HEK293 (cell line): Measurements from ENCODE around the gene ABHD17A.
A peak's percentile ranks its signal among the peaks of the same experiment; 100 is the strongest.

ENCODE experiments used
- CTCF ChIA-PET: fragments of 350-600 bp; formaldehyde crosslinking; extraction: SDS; loops from one replicate; lab custom pipeline; 2021; ENCODE audit warnings: antibody characterized with exemption; lab: Yijun Ruan, JAX
- POLR2A ChIA-PET: fragments of 300-600 bp; formaldehyde crosslinking; extraction: SDS; loops from one replicate; lab custom pipeline; 2020; ENCODE audit warnings: antibody characterized with exemption, inconsistent platforms; lab: Yijun Ruan, JAX
- H3K27ac ChIP-seq: fragments of 200-500 bp; sonication (Bioruptor generic); 2 replicates; pipeline ENCODE4 v1.5.1; 2014; ENCODE audit warnings: low read depth, low read length, control low read depth, inconsistent platforms; ENCODE audit errors: extremely low read depth
- H3K36me3 ChIP-seq, 2 experiments: fragments of 200-500 bp in 1 of 2; sonication (Bioruptor generic) in 1 of 2; 1 replicate in 1 of 2; 2 replicates in 1 of 2; pipeline ENCODE4 v1.5.1; 2014 to 2017; ENCODE audit warnings: inconsistent platforms in 2 of 2, low read length in 2 of 2; ENCODE audit not compliant: control insufficient read depth in 2 of 2, insufficient read depth in 1 of 2
- H3K4me1 ChIP-seq: fragments of 200-500 bp; sonication (Bioruptor generic); 2 replicates; pipeline ENCODE4 v1.5.1; 2014; ENCODE audit warnings: mild to moderate bottlenecking, low read length, inconsistent platforms; ENCODE audit not compliant: control insufficient read depth, insufficient read depth
- H3K4me3 ChIP-seq: 2 replicates; pipeline ENCODE4 v1.5.1; 2011; ENCODE audit warnings: low read depth, mild to moderate bottlenecking, control low read depth, low read length, moderate library complexity
- H3K9me3 ChIP-seq: fragments of 200-500 bp; sonication (Bioruptor generic); 2 replicates; pipeline ENCODE4 v1.5.1; 2014; ENCODE audit warnings: low read depth, low read length, inconsistent platforms; ENCODE audit not compliant: control insufficient read depth, insufficient read depth
- GLIS2 ChIP-seq: fragments of 450-650 bp; formaldehyde crosslinking; IDR thresholded peaks from 2 replicates; pipeline ENCODE4 v1.5.1; 2016; ENCODE audit warnings: missing biosample characterization, missing genetic modification characterization
- HOXD13 ChIP-seq: sonication (generic); formaldehyde crosslinking; IDR thresholded peaks from 2 replicates; pipeline ENCODE4 v1.8.0; 2022; ENCODE audit warnings: missing genetic modification reagents, borderline replicate concordance
- KLF10 ChIP-seq: fragments of 450-650 bp; IDR thresholded peaks from 2 replicates; pipeline ENCODE4 v1.5.1; 2018; ENCODE audit warnings: missing biosample characterization, mild to moderate bottlenecking, missing genetic modification characterization
- KLF16 ChIP-seq: fragments of 450-650 bp; formaldehyde crosslinking; IDR thresholded peaks from 2 replicates; pipeline ENCODE4 v1.5.1; 2017; ENCODE audit warnings: missing biosample characterization, missing genetic modification characterization
- MZF1 ChIP-seq: fragments of 450-650 bp; formaldehyde crosslinking; IDR thresholded peaks from 2 replicates; pipeline ENCODE4 v1.5.1; 2017; ENCODE audit warnings: missing biosample characterization, missing genetic modification characterization, borderline replicate concordance
- SALL2 ChIP-seq: fragments of 450-650 bp; formaldehyde crosslinking; IDR thresholded peaks from 2 replicates; pipeline ENCODE4 v1.5.0; 2017; ENCODE audit warnings: missing biosample characterization, mild to moderate bottlenecking, missing genetic modification characterization, borderline replicate concordance
- SETDB1 ChIP-seq: IDR thresholded peaks from one replicate; pipeline ENCODE4 v1.6.1; 2017; ENCODE audit warnings: mild to moderate bottlenecking, low read length, moderate library complexity, mixed read lengths; ENCODE audit not compliant: insufficient read length
- SP2 ChIP-seq: fragments of 450-650 bp; formaldehyde crosslinking; IDR thresholded peaks from 2 replicates; pipeline ENCODE4 v1.5.1; 2016; ENCODE audit warnings: missing biosample characterization, missing genetic modification characterization
- SP3 ChIP-seq: fragments of 450-650 bp; formaldehyde crosslinking; IDR thresholded peaks from 2 replicates; pipeline ENCODE4 v1.5.1; 2016; ENCODE audit warnings: missing biosample characterization, missing genetic modification characterization
- ZNF274 ChIP-seq, 2 experiments: fragments of 200-500 bp in 1 of 2; fragments of 450-650 bp in 1 of 2; sonication (Bioruptor generic) in 1 of 2; formaldehyde crosslinking in 1 of 2; IDR thresholded peaks; 2 replicates each; pipeline versions ENCODE4 v1.5.1 to v1.6.1; 2014 to 2016; ENCODE audit warnings: borderline replicate concordance in 1 of 2, inconsistent platforms in 1 of 2, low read length in 1 of 2, missing biosample characterization in 1 of 2, missing genetic modification characterization in 1 of 2
- ZNF335 ChIP-seq: fragments of 450-650 bp; formaldehyde crosslinking; conservative IDR thresholded peaks from 2 replicates; pipeline ENCODE4 v1.5.1; 2016; ENCODE audit warnings: missing biosample characterization, missing genetic modification characterization
- ZNF341 ChIP-seq: fragments of 450-650 bp; formaldehyde crosslinking; IDR thresholded peaks from 2 replicates; pipeline ENCODE4; 2016; ENCODE audit warnings: low read depth, missing biosample characterization, missing genetic modification characterization
- ZNF416 ChIP-seq: fragments of 450-650 bp; formaldehyde crosslinking; IDR thresholded peaks from 2 replicates; pipeline ENCODE4 v1.5.1; 2016; ENCODE audit warnings: missing biosample characterization, missing genetic modification characterization
- ZNF514 ChIP-seq: fragments of 450-650 bp; formaldehyde crosslinking; IDR thresholded peaks from 2 replicates; pipeline ENCODE4 v1.5.1; 2016; ENCODE audit warnings: missing biosample characterization, missing genetic modification characterization
- ZSCAN16 ChIP-seq: fragments of 450-650 bp; formaldehyde crosslinking; IDR thresholded peaks from 2 replicates; pipeline ENCODE4 v1.5.1; 2016; ENCODE audit warnings: missing biosample characterization, missing genetic modification characterization
- TF ChIP-seq, protein P1 (sequence below): fragments of 450-650 bp; formaldehyde crosslinking; IDR thresholded peaks from 2 replicates; pipeline ENCODE4 v1.5.1; 2016; ENCODE audit warnings: missing biosample characterization, missing genetic modification characterization
- TF ChIP-seq, protein P2 (sequence below): fragments of 450-650 bp; formaldehyde crosslinking; IDR thresholded peaks from 2 replicates; pipeline ENCODE4 v1.5.1; 2017; ENCODE audit warnings: missing biosample characterization, mild to moderate bottlenecking, missing genetic modification characterization, moderate library complexity
- TF ChIP-seq, protein P3 (sequence below): fragments of 450-650 bp; formaldehyde crosslinking; IDR thresholded peaks from 2 replicates; pipeline ENCODE4 v1.5.1; 2017; ENCODE audit warnings: missing biosample characterization, missing genetic modification characterization
- TF ChIP-seq, protein P4 (sequence below): fragments of 450-650 bp; formaldehyde crosslinking; IDR thresholded peaks from 2 replicates; pipeline ENCODE4 v1.5.1; 2016; ENCODE audit warnings: missing biosample characterization, missing genetic modification characterization
- TF ChIP-seq, protein P5 (sequence below): fragments of 450-650 bp; formaldehyde crosslinking; IDR thresholded peaks from 2 replicates; pipeline ENCODE4 v1.5.1; 2017; ENCODE audit warnings: missing biosample characterization, missing genetic modification characterization
- TF ChIP-seq, protein P6 (sequence below): fragments of 450-650 bp; formaldehyde crosslinking; IDR thresholded peaks from 2 replicates; pipeline ENCODE4; 2016; ENCODE audit warnings: missing biosample characterization, missing genetic modification characterization

The ABHD17A gene

DNA sequence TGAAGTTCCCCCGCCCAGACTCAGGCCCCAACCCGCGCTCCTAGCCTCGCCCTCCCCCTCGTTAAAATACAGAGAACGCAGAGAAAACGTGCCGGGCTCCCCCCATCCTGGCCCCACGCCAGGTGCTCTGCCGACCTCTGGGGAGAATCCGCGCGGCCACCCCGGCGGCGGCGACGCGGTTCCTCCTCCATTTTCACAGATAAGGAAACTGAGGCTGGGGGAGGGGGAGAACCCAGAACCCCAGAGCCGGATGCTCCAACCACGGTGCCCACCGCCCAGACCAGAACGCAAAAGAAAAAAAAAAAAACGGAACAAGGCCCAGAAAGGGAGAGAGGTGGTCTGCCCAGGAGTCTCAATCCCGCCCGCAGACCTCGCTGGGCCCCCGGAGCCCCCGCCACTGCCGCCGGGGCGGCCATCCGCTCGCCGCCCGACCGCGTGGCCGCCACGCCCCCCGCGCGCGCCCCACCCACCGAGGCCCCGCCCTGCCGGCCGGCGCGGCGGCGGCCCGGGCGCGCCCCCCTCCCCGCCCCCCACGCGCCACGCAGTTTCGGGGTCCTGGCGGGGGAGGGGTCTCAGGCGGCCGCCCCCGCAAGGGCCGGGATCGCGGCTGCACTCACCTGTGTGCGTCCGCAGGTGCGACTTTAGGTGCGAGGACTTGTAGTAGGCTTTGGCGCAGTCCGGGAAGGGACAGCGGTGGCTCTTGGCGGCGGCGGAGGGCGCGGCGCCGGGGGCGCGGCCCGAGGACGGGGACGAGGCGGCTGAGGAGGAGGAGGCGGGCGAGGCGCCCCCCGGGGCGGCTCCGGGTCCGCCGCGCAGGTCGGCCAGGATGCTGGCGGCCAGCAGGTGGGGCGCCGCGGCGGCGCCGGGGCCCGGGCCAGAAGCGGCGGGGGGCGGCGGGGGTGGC is 22.6 kb downstream of the ABHD17A start (continued):
- TF ChIP-seq, protein P1, sequence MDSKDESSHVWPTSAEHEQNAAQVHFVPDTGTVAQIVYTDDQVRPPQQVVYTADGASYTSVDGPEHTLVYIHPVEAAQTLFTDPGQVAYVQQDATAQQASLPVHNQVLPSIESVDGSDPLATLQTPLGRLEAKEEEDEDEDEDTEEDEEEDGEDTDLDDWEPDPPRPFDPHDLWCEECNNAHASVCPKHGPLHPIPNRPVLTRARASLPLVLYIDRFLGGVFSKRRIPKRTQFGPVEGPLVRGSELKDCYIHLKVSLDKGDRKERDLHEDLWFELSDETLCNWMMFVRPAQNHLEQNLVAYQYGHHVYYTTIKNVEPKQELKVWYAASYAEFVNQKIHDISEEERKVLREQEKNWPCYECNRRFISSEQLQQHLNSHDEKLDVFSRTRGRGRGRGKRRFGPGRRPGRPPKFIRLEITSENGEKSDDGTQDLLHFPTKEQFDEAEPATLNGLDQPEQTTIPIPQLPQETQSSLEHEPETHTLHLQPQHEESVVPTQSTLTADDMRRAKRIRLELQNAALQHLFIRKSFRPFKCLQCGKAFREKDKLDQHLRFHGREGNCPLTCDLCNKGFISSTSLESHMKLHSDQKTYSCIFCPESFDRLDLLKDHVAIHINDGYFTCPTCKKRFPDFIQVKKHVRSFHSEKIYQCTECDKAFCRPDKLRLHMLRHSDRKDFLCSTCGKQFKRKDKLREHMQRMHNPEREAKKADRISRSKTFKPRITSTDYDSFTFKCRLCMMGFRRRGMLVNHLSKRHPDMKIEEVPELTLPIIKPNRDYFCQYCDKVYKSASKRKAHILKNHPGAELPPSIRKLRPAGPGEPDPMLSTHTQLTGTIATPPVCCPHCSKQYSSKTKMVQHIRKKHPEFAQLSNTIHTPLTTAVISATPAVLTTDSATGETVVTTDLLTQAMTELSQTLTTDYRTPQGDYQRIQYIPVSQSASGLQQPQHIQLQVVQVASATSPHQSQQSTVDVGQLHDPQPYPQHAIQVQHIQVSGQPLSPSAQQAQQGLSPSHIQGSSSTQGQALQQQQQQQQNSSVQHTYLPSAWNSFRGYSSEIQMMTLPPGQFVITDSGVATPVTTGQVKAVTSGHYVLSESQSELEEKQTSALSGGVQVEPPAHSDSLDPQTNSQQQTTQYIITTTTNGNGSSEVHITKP: peak; percentile 77
- TF ChIP-seq, protein P2, sequence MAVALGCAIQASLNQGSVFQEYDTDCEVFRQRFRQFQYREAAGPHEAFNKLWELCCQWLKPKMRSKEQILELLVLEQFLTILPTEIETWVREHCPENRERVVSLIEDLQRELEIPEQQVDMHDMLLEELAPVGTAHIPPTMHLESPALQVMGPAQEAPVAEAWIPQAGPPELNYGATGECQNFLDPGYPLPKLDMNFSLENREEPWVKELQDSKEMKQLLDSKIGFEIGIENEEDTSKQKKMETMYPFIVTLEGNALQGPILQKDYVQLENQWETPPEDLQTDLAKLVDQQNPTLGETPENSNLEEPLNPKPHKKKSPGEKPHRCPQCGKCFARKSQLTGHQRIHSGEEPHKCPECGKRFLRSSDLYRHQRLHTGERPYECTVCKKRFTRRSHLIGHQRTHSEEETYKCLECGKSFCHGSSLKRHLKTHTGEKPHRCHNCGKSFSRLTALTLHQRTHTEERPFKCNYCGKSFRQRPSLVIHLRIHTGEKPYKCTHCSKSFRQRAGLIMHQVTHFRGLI (tag by site-specific recombination): peak; percentile 14; the same call in 1 of the 2 replicates
- TF ChIP-seq ZNF416 (no peak), ZNF335 (peak; percentile 80), SP2 (tag by site-specific recombination) (peak; percentile 41; the same call in 1 of the 2 replicates), HOXD13 (CRISPR knock-in tag) (no peak), KLF16 (tag by site-specific recombination) (peak; percentile 66)
- TF ChIP-seq, protein P3, sequence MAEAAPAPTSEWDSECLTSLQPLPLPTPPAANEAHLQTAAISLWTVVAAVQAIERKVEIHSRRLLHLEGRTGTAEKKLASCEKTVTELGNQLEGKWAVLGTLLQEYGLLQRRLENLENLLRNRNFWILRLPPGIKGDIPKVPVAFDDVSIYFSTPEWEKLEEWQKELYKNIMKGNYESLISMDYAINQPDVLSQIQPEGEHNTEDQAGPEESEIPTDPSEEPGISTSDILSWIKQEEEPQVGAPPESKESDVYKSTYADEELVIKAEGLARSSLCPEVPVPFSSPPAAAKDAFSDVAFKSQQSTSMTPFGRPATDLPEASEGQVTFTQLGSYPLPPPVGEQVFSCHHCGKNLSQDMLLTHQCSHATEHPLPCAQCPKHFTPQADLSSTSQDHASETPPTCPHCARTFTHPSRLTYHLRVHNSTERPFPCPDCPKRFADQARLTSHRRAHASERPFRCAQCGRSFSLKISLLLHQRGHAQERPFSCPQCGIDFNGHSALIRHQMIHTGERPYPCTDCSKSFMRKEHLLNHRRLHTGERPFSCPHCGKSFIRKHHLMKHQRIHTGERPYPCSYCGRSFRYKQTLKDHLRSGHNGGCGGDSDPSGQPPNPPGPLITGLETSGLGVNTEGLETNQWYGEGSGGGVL (tag by site-specific recombination): peak; percentile 51
- TF ChIP-seq, protein P4, sequence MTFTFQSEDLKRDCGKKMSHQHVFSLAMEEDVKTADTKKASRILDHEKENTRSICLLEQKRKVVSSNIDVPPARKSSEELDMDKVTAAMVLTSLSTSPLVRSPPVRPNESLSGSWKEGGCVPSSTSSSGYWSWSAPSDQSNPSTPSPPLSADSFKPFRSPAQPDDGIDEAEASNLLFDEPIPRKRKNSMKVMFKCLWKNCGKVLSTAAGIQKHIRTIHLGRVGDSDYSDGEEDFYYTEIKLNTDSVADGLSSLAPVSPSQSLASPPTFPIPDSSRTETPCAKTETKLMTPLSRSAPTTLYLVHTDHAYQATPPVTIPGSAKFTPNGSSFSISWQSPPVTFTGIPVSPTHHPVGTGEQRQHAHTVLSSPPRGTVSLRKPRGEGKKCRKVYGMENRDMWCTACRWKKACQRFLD (tag by site-specific recombination): peak; percentile 80

DNA sequence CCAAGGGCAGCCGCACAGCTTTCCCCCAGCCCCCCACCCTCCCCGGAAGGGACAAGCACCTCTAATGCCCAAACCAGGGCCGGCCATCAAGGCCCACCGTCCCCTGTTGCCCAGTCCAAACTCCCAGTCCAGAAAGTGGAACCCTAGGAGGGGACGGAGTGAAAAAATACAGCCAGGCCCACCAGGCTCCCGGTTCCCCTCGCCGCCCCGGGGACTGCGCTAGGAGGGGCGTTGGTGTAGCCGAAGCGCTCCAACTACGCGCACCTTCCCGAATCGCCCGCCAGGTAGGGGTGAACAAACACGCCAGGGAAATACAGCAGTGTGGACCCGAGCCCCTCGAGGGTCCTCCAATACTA is 23.2 kb downstream of the ABHD17A start:
- H3K27ac ChIP-seq: no peak overlapping the region; the same call in 1 of the 2 replicates
- POLR2A ChIA-PET: no interaction called here
- TF ChIP-seq, protein P5, sequence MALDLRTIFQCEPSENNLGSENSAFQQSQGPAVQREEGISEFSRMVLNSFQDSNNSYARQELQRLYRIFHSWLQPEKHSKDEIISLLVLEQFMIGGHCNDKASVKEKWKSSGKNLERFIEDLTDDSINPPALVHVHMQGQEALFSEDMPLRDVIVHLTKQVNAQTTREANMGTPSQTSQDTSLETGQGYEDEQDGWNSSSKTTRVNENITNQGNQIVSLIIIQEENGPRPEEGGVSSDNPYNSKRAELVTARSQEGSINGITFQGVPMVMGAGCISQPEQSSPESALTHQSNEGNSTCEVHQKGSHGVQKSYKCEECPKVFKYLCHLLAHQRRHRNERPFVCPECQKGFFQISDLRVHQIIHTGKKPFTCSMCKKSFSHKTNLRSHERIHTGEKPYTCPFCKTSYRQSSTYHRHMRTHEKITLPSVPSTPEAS (tag by site-specific recombination): no peak
- no peak for TF ChIP-seq SETDB1
- TF ChIP-seq SALL2 (tag by site-specific recombination): no peak
- 0 out of 2 replicates have a peak, but pooled peaks have one; percentile 5 for TF ChIP-seq SP2 (tag by site-specific recombination)
- TF ChIP-seq ZNF341 (tag by site-specific recombination): no peak
- TF ChIP-seq ZNF274 (IDR thresholded peaks at IDR 0.05; ENCODE audit: low read length): no peak
- TF ChIP-seq ZNF274 (tag by site-specific recombination; IDR thresholded peaks at IDR 0.05; ENCODE audit: borderline replicate concordance): no peak
- no peak for TF ChIP-seq MZF1
- 0 out of 2 replicates have a peak, but pooled peaks have one; percentile 22 for TF ChIP-seq GLIS2 (tag by site-specific recombination)
- 0 out of 2 replicates have a peak, but pooled peaks have one; percentile 17 for TF ChIP-seq SP3 (tag by site-specific recombination)
- no peak for TF ChIP-seq ZSCAN16 (tag by site-specific recombination)
- TF ChIP-seq, protein P6, sequence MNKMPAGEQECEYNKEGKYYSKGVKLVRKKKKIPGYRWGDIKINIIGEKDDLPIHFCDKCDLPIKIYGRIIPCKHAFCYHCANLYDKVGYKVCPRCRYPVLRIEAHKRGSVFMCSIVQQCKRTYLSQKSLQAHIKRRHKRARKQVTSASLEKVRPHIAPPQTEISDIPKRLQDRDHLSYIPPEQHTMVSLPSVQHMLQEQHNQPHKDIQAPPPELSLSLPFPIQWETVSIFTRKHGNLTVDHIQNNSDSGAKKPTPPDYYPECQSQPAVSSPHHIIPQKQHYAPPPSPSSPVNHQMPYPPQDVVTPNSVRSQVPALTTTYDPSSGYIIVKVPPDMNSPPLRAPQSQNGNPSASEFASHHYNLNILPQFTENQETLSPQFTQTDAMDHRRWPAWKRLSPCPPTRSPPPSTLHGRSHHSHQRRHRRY (tag by site-specific recombination): no peak
- 0 out of 2 replicates have a peak, but pooled peaks have one; percentile 41 for TF ChIP-seq KLF10 (tag by site-specific recombination)
- TF ChIP-seq ZNF514 (tag by site-specific recombination): no peak

More for the DNA sequence above, 23.2 kb downstream of the ABHD17A start:
- Histone ChIP-seq H3K9me3 (no peaks in the 10 kb centered on the region), H3K36me3 (no peaks in the 10 kb centered on the region), H3K4me3 (peak overlapping the region; percentile 56), H3K4me1 (peaks cover 21% of the 10 kb centered on the region)
- CTCF ChIA-PET: no interaction called here
